Stimulated activated CD4-positive, alpha-beta T cell treated with anti-CD3 and anti-CD28 coated beads, Interleukin-12 subunit alpha, Interleukin-12 subunit beta, amount 100 ng/mL, for 24 hours (primary cell): Measurements from ENCODE around the gene TRPV2.

Experiments used
- DNase-seq, 2 experiments: peaks; one replicate each; pipeline ENCODE4 v3.0.0-alpha.2; 2020; ENCODE audit warnings: low read depth in 2 of 2

The TRPV2 gene

DNA sequence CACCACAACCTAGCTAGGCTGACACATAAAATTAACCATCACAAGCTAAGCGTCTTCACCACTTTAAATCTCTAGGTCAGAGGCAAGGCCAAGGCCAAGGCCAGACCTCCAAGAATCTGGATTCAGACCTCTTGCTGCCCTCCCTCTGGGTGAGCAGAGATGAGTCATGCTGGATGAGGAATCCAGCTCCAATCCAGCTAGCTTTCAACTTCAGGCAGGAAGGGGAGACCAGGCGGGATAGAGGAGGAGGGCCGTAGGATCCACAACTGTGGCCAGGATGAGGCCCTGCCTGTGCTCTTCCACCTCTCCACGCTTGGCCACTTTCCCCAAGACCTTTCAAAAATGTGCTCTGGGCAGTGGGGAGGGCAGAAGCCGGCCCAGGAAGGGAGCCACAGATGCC is 61.9 kb downstream of the TRPV2 start:
- DNase-seq: no peak

DNA sequence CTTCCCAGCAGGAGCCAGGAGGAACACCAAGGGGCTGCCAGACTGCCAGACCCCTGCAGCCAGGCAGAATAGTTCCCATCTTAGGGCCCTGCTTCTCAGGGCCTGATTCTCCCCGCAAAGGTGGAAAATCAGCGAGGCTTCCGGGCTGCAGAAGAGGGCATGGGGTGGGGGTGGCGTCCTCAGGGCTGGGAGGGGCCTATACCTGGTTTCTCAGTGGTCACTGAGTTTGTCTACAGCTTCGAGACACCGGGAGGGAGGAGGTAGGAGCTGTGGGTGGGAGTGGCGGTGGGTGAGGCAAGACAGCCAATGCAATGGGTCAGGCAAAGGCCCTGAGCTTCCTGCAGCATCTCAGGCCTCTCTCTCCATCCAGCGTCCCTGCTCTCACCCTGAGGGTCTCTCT is 62.3 kb downstream of the TRPV2 start:
- DNase-seq: no peak

DNA sequence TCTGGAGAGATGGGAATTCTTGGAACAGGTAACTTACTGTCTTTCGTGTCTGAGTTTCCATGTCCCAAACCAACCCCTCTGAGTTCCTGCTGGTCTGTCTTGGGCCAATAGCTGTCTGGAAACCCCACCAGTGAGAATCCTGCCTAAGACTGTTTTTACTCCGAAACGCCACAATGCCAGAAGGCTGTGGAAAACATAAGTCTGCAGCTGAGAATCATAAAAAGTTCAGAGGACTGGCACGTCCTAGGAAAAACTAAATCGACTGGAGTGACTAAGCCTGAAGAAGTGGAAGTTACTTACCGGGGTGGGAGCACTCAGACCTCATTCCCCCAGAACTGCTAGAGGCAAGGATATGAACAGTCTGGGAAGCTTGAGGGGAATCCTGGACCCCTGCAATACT is 63.3 kb downstream of the TRPV2 start:
- no peak for DNase-seq

DNA sequence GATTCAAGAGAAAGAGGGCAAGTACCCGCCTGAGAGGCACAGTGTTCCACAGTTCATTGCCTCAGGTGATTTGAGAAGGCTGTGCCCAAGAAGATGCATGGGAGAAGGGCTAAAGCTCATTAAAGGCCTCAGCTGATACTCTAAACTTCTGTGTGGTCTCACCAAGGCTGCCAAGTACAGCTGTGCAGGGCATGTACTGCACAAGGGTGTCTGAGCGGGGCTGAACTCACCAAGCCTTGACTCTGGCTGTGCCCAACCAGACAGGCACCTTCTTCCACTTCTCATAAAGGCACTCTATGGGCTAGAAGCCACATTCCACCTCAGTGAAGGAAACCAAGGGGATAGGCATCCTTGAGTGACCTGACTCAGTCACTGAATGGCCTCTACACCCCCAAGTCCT is 63.9 kb downstream of the TRPV2 start:
- DNase-seq: no peak

DNA sequence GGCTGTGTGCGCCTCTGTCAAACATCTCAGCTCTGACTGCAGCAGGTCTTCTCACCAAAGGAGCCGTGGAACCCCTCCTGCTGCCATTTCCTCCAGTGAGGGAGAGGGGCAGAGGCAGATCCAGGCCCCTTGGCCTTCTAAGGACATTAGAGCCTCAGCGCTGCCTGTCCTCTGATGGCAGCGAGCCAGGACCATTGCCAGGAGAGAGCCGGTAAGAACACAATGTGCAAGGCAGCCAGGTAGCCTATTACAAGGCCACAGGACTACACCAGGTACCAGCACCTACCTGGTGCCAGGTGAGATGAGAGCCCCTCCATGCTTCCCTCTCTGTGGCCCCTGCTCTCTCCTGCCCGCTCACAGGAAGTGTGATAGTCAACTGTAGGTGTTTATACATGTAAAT is 65.6 kb downstream of the TRPV2 start:
- no peak for DNase-seq

DNA sequence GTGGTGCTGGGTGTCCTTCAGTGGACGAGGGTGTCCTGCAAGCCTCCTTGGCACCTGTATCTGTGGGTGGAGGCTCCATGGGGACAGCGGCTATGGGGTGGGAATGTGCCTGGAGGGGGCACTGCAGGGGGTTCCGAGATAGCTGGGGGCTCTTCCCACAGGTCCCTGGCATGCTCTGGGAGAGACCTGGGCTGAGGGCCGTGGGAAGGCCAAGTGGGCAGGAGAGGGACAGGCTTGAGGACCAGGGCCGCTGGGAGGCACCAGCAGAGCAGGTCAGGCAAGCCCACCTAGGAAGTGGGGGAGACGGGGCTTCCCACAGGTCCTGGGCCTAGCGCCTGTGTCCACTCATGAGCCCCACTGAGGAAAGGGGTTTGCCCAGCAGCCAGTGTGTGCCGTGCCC is 66.9 kb downstream of the TRPV2 start:
- DNase-seq: no peak

DNA sequence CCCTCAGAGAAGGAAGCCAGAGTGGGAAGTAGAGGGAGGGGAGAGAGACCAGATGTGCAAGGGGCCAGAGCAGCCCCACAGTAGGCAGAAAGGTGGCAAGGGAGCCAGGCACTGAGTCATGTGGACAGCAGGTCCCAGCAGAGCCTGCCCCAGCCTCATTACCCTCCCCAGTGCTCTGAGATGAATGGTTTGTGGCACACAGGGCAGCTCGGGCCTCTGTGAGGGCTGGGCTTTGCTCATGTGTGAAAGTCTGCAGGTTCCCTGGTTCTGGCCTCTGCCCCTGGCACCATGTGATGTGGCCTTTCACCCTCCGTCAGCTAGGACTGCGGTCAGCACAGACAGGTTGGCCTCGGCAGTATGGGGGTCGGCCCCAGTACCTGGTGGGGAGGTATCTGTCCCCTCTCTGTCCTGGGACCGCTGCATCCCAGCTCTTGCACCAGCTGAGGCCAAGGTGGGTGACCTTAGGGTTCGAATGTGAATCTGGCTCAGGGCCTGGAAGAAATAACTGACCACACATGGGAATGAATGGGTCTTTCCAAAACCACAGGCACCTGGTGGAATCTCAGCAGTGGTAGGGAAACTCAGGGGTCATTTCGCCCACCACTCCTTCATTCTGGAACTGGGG is 67.8 kb downstream of the TRPV2 start:
- DNase-seq: no peak

DNA sequence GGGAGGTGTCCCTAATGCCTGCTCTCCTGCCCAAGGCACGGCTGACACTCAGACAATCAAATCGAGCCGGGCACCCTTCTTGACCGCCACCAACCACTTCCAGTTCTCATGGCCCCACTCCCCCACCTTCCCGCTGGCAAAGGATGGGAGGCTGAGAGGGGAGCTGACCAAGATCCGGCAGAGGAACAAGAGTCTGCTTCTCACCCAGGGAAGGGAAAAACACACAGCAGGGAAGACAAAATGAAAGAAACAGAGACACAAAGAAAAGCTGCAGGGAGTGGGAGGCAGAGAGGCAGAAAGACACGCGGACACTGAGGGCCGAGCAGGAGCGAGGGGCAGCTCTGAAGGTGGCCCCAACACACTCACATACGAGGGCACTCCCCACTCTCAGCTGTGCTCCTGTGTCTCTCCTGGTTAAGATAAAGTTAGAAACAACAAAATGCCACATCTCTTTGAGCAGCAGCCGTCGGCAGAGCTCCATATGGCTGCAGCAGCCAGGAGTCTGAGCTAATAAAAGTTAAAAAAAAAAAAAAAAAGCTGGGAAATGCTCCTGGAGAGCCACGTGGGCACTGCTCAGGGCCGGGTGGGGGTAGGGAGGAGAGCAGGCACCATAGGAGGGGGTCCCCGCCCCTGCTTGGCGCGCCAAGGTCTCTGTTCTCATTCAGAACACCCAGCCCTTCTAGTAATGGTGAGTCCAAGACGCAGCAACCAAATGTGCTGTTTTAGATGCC is 69.2 kb downstream of the TRPV2 start:
- DNase-seq: no peak
